Kidney (tissue), 14 donors: ENCODE measurements around the gene RPRD2. TPM values are rescaled to one million over a fixed set of nuclear protein-coding genes. Genes with fewer than 3 reads are reported as not detected.

Experiments used
- DNase-seq, 5 donors: peaks; one replicate each; pipeline ENCODE4 v3.0.0-alpha.2; 2013 to 2020
- FAIRE-seq: peaks from 2 replicates; lab custom pipeline; 2012; peaks lifted over from hg19 to GRCh38; lab: Jason Lieb, UNC
- H3K27ac ChIP-seq, 2 donors: one replicate each; pipeline ENCODE4 v1.7.0; 2013; ENCODE audit warnings: low read depth in 2 of 2, low read length in 2 of 2, inconsistent platforms in 1 of 2
- H3K27me3 ChIP-seq: one replicate; pipeline ENCODE4 v1.7.1; 2013; ENCODE audit warnings: low read length, inconsistent platforms; ENCODE audit not compliant: control insufficient read depth, insufficient read depth
- H3K36me3 ChIP-seq, 3 donors: one replicate each; pipeline versions ENCODE4 v1.7.0 to v1.7.1; 2013; ENCODE audit warnings: low read length in 3 of 3, control low read depth in 1 of 3, inconsistent platforms in 1 of 3; ENCODE audit not compliant: insufficient read depth in 3 of 3, control insufficient read depth in 2 of 3
- H3K4me1 ChIP-seq, 3 donors: one replicate each; pipeline versions ENCODE4 v1.7.0 to v1.7.1; 2013; ENCODE audit warnings: low read length in 3 of 3, inconsistent platforms in 1 of 3, low read depth in 1 of 3; ENCODE audit not compliant: control insufficient read depth in 2 of 3, insufficient read depth in 2 of 3
- H3K4me3 ChIP-seq, 3 donors: one replicate each; pipeline versions ENCODE4 v1.7.0 to v1.8.1; 2013; ENCODE audit warnings: low read length in 3 of 3, control low read depth in 1 of 3, inconsistent platforms in 1 of 3
- H3K9ac ChIP-seq, 3 donors: one replicate each; pipeline versions ENCODE4 v1.7.0 to v1.7.1; 2013; ENCODE audit warnings: low read length in 3 of 3, control low read depth in 1 of 3, inconsistent platforms in 1 of 3
- H3K9me3 ChIP-seq, 3 donors: one replicate each; pipeline versions ENCODE4 v1.7.0 to v1.7.1; 2013; ENCODE audit warnings: low read length in 3 of 3, control low read depth in 1 of 3, inconsistent platforms in 1 of 3; ENCODE audit not compliant: control insufficient read depth in 2 of 3, insufficient read depth in 1 of 3
- intact Hi-C: fragments of 100-400 bp; cut with DNase I; formaldehyde crosslinking; loops from one replicate; pipeline ENCODE4 v1.11.1; 2022
- polyA plus RNA-seq: library from polyadenylated mRNA; stranded (reverse); fragments of 350-450 nt; fragmentation: Illumina TruSeq; extraction: RNeasy Lipid Tissue Mini Kit (QIAGEN cat#74804); gene quantifications from one replicate; pipeline ENCODE4 v1.2.3, GENCODE V29; 2014; ENCODE audit warnings: low read depth, low replicate concordance; ENCODE audit not compliant: insufficient read depth
- total RNA-seq: library from RNA; stranded (reverse); fragmentation: NEBNext Ultra II Directional; extraction: Animal tissue kit (Norgen Biotek cat#: 25700); gene quantifications from one replicate; pipeline ENCODE4 v1.2.1, GENCODE V29; 2021
- TF ChIP-seq, protein P1 (sequence below): IDR thresholded peaks from 3 replicates; pipeline ENCODE4 v1.5.1; 2012; ENCODE audit warnings: mild to moderate bottlenecking, moderate library complexity, borderline replicate concordance; ENCODE audit not compliant: insufficient read depth; ENCODE audit errors: extremely low read depth
- donor health status: control.
- donor health status: control.
- donor health status: control.
- donor health status: control.
- donor health status: control.
- donor health status: DM: yes; HTN: yes; CAD: no.
- donor health status: Normal renal cell carcinoma (clear cell type).

Gene RPRD2
- total and polyA plus RNA-seq, 2 donors from 2014 or later = 9.1 to 40.4 TPM

DNA sequence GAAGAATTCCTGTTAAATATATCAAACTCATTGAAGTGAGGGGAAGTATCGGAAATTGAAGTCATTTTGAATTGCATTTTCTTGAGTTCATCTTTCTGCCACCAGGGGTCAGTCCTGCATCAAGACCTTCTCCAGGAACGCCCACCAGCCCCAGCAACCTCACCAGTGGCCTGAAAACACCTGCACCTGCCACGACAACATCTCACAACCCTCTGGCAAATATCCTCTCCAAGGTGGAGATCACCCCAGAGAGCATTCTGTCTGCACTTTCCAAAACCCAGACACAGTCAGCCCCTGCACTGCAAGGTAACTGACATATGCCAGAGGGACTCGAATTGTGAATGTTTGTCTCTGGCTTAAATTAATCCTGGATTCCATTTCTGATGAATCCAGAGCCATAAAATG is 100.5 kb downstream of the RPRD2 start:
- intact Hi-C loops = loop anchor here (10.0 kb wide), 1 partner anchor 70 kb away; no protein-coding TSS in a partner anchor
- no peak for FAIRE-seq
- TF ChIP-seq, protein P1, sequence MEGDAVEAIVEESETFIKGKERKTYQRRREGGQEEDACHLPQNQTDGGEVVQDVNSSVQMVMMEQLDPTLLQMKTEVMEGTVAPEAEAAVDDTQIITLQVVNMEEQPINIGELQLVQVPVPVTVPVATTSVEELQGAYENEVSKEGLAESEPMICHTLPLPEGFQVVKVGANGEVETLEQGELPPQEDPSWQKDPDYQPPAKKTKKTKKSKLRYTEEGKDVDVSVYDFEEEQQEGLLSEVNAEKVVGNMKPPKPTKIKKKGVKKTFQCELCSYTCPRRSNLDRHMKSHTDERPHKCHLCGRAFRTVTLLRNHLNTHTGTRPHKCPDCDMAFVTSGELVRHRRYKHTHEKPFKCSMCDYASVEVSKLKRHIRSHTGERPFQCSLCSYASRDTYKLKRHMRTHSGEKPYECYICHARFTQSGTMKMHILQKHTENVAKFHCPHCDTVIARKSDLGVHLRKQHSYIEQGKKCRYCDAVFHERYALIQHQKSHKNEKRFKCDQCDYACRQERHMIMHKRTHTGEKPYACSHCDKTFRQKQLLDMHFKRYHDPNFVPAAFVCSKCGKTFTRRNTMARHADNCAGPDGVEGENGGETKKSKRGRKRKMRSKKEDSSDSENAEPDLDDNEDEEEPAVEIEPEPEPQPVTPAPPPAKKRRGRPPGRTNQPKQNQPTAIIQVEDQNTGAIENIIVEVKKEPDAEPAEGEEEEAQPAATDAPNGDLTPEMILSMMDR = peak; percentile 68

DNA sequence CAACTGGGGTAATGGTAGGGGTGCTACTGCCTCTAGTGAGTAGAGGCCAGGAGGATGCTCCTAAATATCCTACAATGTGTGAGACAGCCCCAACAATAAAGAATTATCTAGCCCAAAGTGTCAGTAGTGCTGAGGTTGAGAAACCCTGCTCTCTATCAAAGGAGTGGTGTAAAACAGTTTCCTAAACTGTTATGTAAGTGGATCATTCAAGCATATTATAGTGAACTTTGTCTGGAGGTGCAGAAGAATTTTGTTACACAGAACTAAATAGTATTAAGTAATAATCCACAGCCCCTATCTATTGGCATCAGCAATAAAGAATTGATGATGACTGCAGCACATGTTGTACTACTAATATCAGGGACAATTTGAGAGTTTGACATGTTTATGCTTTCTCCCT is 103.0 kb downstream of the RPRD2 start:
- TF ChIP-seq, protein P1 = no peak
- intact Hi-C loops = loop anchor here (10.0 kb wide), 1 partner anchor 68 kb away; no protein-coding TSS in a partner anchor
- Histone ChIP-seq H3K36me3 (peaks cover 10 to 29% (median 17%) of the 10 kb centered on the region in 3 donors), H3K4me3 (no peak overlapping the region), H3K9ac (no peak overlapping the region), H3K27me3 (no peaks in the 10 kb centered on the region), H3K9me3 (no peaks in the 10 kb centered on the region), H3K27ac (peak overlapping the region in 1 of 2 donors; percentile 49), H3K4me1 (no peaks in the 10 kb centered on the region)
- FAIRE-seq (no peak), DNase-seq (no peak)

More for the DNA sequence above, 100.5 kb downstream of the RPRD2 start:
- Histone ChIP-seq H3K27me3 (no peaks in the 10 kb centered on the region), H3K4me1 (no peaks in the 10 kb centered on the region), H3K36me3 (peaks cover 2 to 19% (median 9%) of the 10 kb centered on the region in 3 donors), H3K4me3 (no peak overlapping the region), H3K27ac (no peak overlapping the region), H3K9ac (no peak overlapping the region), H3K9me3 (no peaks in the 10 kb centered on the region)
- peak in 4 of 5 donors; percentile 59 to 73 (median 66) for DNase-seq

DNA sequence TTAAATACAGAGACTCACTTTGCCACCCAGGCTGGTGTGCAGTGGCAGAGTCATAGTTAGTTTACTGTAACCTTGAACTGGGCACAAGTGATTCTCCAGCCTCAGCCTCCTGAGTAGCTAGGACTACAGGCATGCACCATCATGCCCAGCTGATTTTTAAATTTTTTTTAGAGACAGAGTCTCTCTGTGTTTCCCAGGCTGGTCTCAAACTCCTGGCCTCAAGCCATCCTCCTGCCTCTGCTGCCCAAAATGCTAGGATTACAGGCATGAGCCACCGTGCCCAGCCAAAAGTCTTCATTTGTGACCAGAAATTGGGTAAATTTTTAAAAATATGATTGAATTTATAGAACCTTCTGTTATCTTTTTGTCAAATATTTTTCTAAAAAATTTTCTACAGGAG is 105.3 kb downstream of the RPRD2 start:
- peaks cover 10 to 37% (median 27%) of the 10 kb centered on the region in 3 donors for H3K36me3 ChIP-seq
- DNase-seq (no peak), FAIRE-seq (no peak)
- no peaks in the 10 kb centered on the region for H3K9me3 ChIP-seq
- no peak overlapping the region for H3K9ac ChIP-seq
- no peak overlapping the region for H3K4me3 ChIP-seq
- intact Hi-C loops = loop anchor here (10.0 kb wide), 1 partner anchor 66 kb away; no protein-coding TSS in a partner anchor
- no peaks in the 10 kb centered on the region for H3K27me3 ChIP-seq
- H3K27ac ChIP-seq = no peak overlapping the region
- TF ChIP-seq, protein P1 = no peak
- no peaks in the 10 kb centered on the region for H3K4me1 ChIP-seq

DNA sequence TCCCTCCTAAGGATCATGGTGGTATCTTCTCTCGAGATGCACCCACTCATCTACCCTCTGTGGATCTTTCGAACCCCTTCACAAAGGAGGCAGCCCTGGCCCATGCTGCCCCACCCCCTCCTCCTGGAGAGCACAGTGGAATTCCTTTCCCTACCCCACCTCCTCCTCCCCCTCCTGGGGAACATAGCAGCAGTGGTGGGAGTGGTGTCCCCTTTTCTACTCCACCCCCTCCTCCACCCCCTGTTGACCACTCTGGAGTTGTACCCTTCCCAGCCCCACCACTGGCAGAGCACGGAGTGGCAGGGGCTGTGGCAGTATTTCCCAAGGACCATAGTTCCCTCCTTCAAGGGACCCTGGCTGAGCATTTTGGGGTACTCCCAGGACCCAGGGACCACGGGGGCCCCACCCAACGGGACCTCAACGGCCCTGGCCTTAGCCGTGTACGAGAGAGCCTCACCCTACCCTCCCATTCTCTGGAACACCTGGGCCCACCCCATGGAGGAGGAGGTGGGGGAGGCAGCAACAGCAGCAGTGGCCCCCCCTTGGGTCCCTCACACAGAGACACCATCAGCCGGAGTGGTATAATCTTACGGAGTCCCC is 108.8 kb downstream of the RPRD2 start:
- TF ChIP-seq, protein P1 = no peak
- DNase-seq (no peak), FAIRE-seq (no peak)
- H3K36me3 ChIP-seq = peaks cover 4 to 29% (median 27%) of the 10 kb centered on the region in 3 donors
- no peaks in the 10 kb centered on the region for H3K4me1 ChIP-seq
- no peak overlapping the region for H3K27ac ChIP-seq
- H3K9me3 ChIP-seq = no peaks in the 10 kb centered on the region
- no peaks in the 10 kb centered on the region for H3K27me3 ChIP-seq
- H3K9ac ChIP-seq = no peak overlapping the region
- H3K4me3 ChIP-seq = no peak overlapping the region
- intact Hi-C loops = no loop called here
